GM23248 (cell line): ENCODE results near the gene CAMK4. TPM values are rescaled to one million over a fixed set of nuclear protein-coding genes. Genes with fewer than 3 reads are reported as not detected.
"Not testable (repeated sequence)": the region's sequence is repeated elsewhere in the genome, so short reads cannot be mapped to it uniquely, and the experiment has no call there.

Experiments
- DNase-seq: peaks from one replicate; pipeline ENCODE4 v3.0.0-alpha.2; 2015
- H2AFZ ChIP-seq: fragments of 200-600 bp; sonication (generic); 2 replicates; pipeline ENCODE4 v1.6.1; 2016; ENCODE audit warnings: antibody characterized with exemption
- H3F3A ChIP-seq: fragments of 200-600 bp; sonication (generic); 2 replicates; pipeline ENCODE4 v1.6.1; 2016; ENCODE audit warnings: mild to moderate bottlenecking, antibody characterized with exemption, mixed run types; ENCODE audit not compliant: insufficient read depth
- H3K27ac ChIP-seq: fragments of 200-600 bp; sonication (generic); 2 replicates; pipeline ENCODE4 v1.5.1; 2016; ENCODE audit warnings: mild to moderate bottlenecking
- H3K27me3 ChIP-seq: fragments of 200-600 bp; sonication (generic); replicated peaks from 2 replicates; pipeline ENCODE4 v1.6.1; 2016; ENCODE audit warnings: mild to moderate bottlenecking; ENCODE audit not compliant: insufficient read depth
- H3K36me3 ChIP-seq: fragments of 200-600 bp; sonication (generic); 2 replicates; pipeline ENCODE4 v1.6.1; 2016; ENCODE audit warnings: low read depth, mild to moderate bottlenecking
- H3K4me1 ChIP-seq: fragments of 200-600 bp; sonication (generic); 2 replicates; pipeline ENCODE4 v1.6.1; 2016; ENCODE audit warnings: mild to moderate bottlenecking; ENCODE audit not compliant: insufficient read depth
- H3K4me2 ChIP-seq: fragments of 200-600 bp; sonication (generic); one replicate; pipeline ENCODE4 v1.6.1; 2016; ENCODE audit warnings: mild to moderate bottlenecking; ENCODE audit not compliant: unreplicated experiment
- H3K4me3 ChIP-seq: fragments of 200-600 bp; sonication (generic); 2 replicates; pipeline ENCODE4 v1.5.1; 2016; ENCODE audit warnings: mild to moderate bottlenecking
- H3K79me2 ChIP-seq: fragments of 200-600 bp; sonication (generic); 2 replicates; pipeline ENCODE4 v1.6.1; 2016; ENCODE audit warnings: mild to moderate bottlenecking; ENCODE audit not compliant: insufficient read depth
- H3K9ac ChIP-seq: fragments of 200-600 bp; sonication (generic); 2 replicates; pipeline ENCODE4 v1.6.1; 2016; ENCODE audit warnings: mild to moderate bottlenecking
- H3K9me2 ChIP-seq: fragments of 200-600 bp; sonication (generic); 2 replicates; pipeline ENCODE4 v1.6.1; 2016; ENCODE audit warnings: mixed run types, mild to moderate bottlenecking, moderate library complexity; ENCODE audit not compliant: insufficient read depth
- H3K9me3 ChIP-seq: fragments of 200-600 bp; sonication (generic); one replicate; pipeline ENCODE4 v1.6.1; 2017; ENCODE audit warnings: low read depth
- H4K20me1 ChIP-seq: fragments of 200-600 bp; sonication (generic); 2 replicates; pipeline ENCODE4 v1.6.0; 2016; ENCODE audit not compliant: insufficient read depth
- EZH2 ChIP-seq: fragments of 200-600 bp; sonication (generic); IDR thresholded peaks from 2 replicates; pipeline ENCODE4 v1.6.1; 2018; ENCODE audit warnings: antibody characterized with exemption, mild to moderate bottlenecking; ENCODE audit not compliant: insufficient read depth, poor library complexity, severe bottlenecking
- EZH2phosphoT487 ChIP-seq: fragments of 200-600 bp; sonication (generic); IDR thresholded peaks from 2 replicates; pipeline ENCODE4 v1.6.1; 2018; ENCODE audit warnings: antibody characterized with exemption, moderate library complexity, mild to moderate bottlenecking, low read depth; ENCODE audit not compliant: insufficient read depth
- WGBS, 2 experiments: methylation state at CpG; one replicate each; pipeline ENCODE4 v1.1.6; 2015 to 2017; ENCODE audit warnings: low lambda C conversion rate in 2 of 2, low coverage in 1 of 2; ENCODE audit errors: missing lambda C conversion rate in 2 of 2; 5-methylcytosine and 5-hydroxymethylcytosine counted together
- in situ Hi-C: fragments of 300-500 bp; cut with MboI; formaldehyde crosslinking; loops from 2 replicates; pipeline ENCODE4 v1.15.0; 2020
- polyA plus RNA-seq: library from polyadenylated mRNA; unstranded; fragments of >200 nt; fragmentation: Nextera tagmentation; extraction: Ambion mirVana; gene quantifications from 2 replicates; pipeline ENCODE4 v1.2.1, GENCODE V29; 2016
- total RNA-seq: library from RNA; depleted of rRNA; stranded (reverse); fragments of >200 nt; shearing (Covaris generic); gene quantifications from 2 replicates; pipeline ENCODE4 v1.2.3, GENCODE V29; 2014

Gene CAMK4
- total and polyA plus RNA-seq, 2 experiments from 2014 or later, result 3.2 to 3.6 TPM

DNA sequence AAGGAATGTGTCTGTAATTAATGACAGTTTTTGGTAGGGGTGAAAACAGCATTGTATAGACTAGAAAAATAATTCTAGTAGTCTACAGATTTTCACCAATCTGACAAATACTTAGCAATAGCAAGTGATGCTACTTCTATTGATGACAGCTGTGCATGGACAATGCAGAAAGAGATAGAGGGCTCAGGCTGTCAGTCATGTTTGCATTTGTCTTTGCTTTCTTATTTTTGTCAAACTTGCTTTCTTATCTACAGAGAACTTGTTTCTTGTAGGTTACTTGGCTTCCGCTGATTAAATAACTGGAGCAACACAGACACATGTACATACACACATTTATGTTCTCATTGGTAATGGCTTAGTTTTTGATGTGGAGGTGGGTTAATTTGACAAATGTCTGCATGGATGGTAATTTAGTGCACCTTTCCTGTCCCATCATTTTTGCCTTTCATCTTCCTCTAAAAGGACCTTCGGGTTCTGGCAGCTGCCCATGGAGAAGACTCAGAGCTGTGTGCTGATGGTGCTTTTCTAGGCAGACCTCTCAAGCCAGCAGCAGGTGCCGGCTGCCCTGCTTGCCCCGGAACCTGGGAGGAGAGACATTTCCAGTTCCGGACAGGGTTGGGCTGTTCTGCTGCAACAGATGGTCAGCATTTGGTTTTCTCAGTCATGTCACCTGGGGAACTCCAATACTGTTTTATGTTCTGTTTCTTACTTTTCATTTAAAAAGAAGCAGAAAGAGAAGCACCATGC, 28.8 kb downstream of the CAMK4 start:
- Histone ChIP-seq H3K79me2 (no peaks in the 10 kb centered on the region), H3K9me2 (no peaks in the 10 kb centered on the region), H3F3A (no peaks in the 10 kb centered on the region), H4K20me1 (no peaks in the 10 kb centered on the region), H3K27ac (no peak overlapping the region), H3K27me3 (no peaks in the 10 kb centered on the region), H3K4me1 (no peaks in the 10 kb centered on the region), H3K9me3 (no peaks in the 10 kb centered on the region), H2AFZ (no peak overlapping the region), H3K4me3 (no peak overlapping the region), H3K36me3 (no peaks in the 10 kb centered on the region), H3K4me2 (no peak overlapping the region), H3K9ac (no peak overlapping the region)
- 39 to 47% methylated on average over 5 of the region's 5 CpGs for WGBS, 2 experiments
- no peak for DNase-seq
- TF ChIP-seq EZH2phosphoT487 (no peak), EZH2 (no peak)
- in situ Hi-C loops, result no loop called here

DNA sequence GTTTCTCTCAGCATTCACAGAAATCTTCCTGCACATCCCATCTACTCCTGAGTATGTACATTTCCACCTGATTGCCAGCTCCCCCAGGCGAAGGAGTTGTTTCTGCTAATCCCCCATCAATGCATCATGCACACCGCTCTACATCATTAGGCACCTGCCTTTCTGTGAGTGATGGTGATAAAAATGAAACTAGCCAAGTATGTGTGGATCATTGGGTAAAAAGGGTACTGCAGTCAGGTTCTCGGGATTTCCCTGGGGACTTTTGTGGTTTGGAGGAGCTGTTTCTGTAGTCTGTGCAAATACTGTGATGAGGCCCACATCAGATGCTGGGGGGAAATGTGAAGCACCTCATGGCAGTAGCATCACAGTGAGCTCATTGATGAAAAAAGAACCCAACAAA, 30.4 kb downstream of the CAMK4 start:
- in situ Hi-C loops, result no loop called here
- H3K4me1 ChIP-seq, result 0 out of 2 replicates have a peak, but pooled peaks cover 4% of the 10 kb centered on the region
- H3K4me3 ChIP-seq, result no peak overlapping the region
- H3K4me2 ChIP-seq, result no peak overlapping the region
- no peak overlapping the region for H3K9ac ChIP-seq
- H3K27me3 ChIP-seq, result no peaks in the 10 kb centered on the region
- H4K20me1 ChIP-seq, result no peaks in the 10 kb centered on the region
- no peaks in the 10 kb centered on the region for H3K79me2 ChIP-seq
- H3K9me3 ChIP-seq, result no peaks in the 10 kb centered on the region
- TF ChIP-seq EZH2phosphoT487 (no peak), EZH2 (no peak)
- H3K9me2 ChIP-seq, result no peaks in the 10 kb centered on the region
- WGBS, 2 experiments, result 44 to 47% methylated on average over 3 of the region's 3 CpGs
- H2AFZ ChIP-seq, result no peak overlapping the region
- H3K36me3 ChIP-seq, result no peaks in the 10 kb centered on the region
- peak; percentile 19 for DNase-seq
- H3K27ac ChIP-seq, result no peak overlapping the region
- no peaks in the 10 kb centered on the region for H3F3A ChIP-seq

DNA sequence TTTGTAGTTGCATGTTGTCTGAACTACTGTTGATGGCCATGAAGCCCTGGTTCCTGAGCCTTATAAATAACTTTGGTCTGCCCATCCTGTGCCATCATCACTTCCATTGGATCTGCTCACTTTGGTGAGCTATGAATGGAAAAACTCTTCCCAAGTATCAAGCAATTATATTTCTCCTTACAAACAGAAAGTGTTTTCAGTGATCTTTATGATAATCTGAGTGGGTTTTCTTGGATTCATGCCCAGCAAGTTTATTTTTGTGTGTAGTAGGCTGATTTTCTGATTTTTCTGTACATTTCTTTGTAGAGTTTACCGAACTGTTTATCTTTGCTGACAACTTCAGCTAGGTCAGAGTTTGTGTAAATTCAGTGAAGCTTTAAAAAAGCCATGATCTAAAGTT, 31.0 kb downstream of the CAMK4 start:
- no peak for DNase-seq
- 40 to 55% methylated on average over 1 of the region's 1 CpG for WGBS, 2 experiments

DNA sequence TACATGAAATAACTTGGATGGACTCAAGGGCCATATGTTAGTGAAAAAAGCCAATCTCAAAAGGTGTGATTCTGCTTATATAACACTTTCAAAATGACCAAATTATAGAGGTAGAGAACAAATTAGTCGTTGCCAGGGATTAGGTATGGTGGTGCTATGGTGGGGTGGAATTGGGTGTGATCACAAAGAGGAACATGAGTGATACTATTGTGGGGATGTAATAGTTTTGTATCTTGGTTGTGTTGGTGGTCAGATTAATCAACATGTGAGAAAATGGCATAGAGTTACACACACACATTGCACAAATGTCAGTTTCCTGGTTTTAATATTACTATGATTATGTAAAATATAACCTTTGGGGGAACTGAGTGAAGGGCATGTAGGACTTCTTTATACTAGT, 31.9 kb downstream of the CAMK4 start:
- in situ Hi-C loops, result no loop called here
- 10% methylated on average over 1 of the region's 1 CpG for WGBS, 2 experiments
- H3K36me3 ChIP-seq, result no peaks in the 10 kb centered on the region
- no peak overlapping the region for H3K9ac ChIP-seq
- H3K27ac ChIP-seq, result no peak overlapping the region
- H3K4me1 ChIP-seq, result 0 out of 2 replicates have a peak, but pooled peaks cover 8% of the 10 kb centered on the region
- no peak overlapping the region for H3K4me2 ChIP-seq
- no peak for TF ChIP-seq EZH2phosphoT487
- TF ChIP-seq EZH2, result no peak
- DNase-seq, result no peak
- H3K79me2 ChIP-seq, result no peaks in the 10 kb centered on the region
- H4K20me1 ChIP-seq, result no peaks in the 10 kb centered on the region
- no peaks in the 10 kb centered on the region for H3K9me3 ChIP-seq
- H2AFZ ChIP-seq, result no peak overlapping the region
- H3K9me2 ChIP-seq, result no peaks in the 10 kb centered on the region
- H3F3A ChIP-seq, result no peaks in the 10 kb centered on the region
- no peak overlapping the region for H3K4me3 ChIP-seq
- no peaks in the 10 kb centered on the region for H3K27me3 ChIP-seq

More for the DNA sequence above, 31.0 kb downstream of the CAMK4 start:
- no peaks in the 10 kb centered on the region for H3K36me3 ChIP-seq
- H4K20me1 ChIP-seq, result no peaks in the 10 kb centered on the region
- no peak overlapping the region for H3K27ac ChIP-seq
- TF ChIP-seq EZH2 (no peak), EZH2phosphoT487 (no peak)
- 0 out of 2 replicates have a peak, but pooled peaks cover 8% of the 10 kb centered on the region for H3K4me1 ChIP-seq
- H3K9me2 ChIP-seq, result no peaks in the 10 kb centered on the region
- no peak overlapping the region for H3K9ac ChIP-seq
- no peak overlapping the region for H3K4me3 ChIP-seq
- no peaks in the 10 kb centered on the region for H3K27me3 ChIP-seq
- no peaks in the 10 kb centered on the region for H3F3A ChIP-seq
- H2AFZ ChIP-seq, result no peak overlapping the region
- in situ Hi-C loops, result no loop called here
- H3K9me3 ChIP-seq, result no peaks in the 10 kb centered on the region
- H3K79me2 ChIP-seq, result no peaks in the 10 kb centered on the region
- no peak overlapping the region for H3K4me2 ChIP-seq

DNA sequence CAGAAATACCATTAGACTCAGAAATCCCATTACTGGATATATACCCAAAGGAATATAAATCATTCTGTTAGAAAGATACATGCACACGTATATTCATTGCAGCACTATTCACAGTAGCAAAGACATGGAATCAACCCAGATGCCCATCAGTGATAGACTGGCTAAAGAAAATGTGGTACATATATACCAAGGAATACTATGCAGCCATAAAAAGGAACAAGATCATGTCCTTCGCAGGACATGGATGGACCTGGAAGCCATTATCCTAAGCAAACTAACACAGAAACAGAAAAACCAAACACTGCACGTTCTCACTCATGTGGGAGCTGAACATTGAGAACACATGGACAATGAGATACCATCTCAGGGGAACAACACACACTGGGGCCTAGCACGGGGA, 33.4 kb downstream of the CAMK4 start:
- H2AFZ ChIP-seq, H3K9ac ChIP-seq, H3K4me2 ChIP-seq, H3K9me3 ChIP-seq, DNase-seq, H3K9me2 ChIP-seq, H3K79me2 ChIP-seq, H4K20me1 ChIP-seq, H3K27ac ChIP-seq, H3F3A ChIP-seq, H3K36me3 ChIP-seq, H3K4me1 ChIP-seq, H3K4me3 ChIP-seq, H3K27me3 ChIP-seq, in situ Hi-C loops: not testable (repeated sequence)
- WGBS, 2 experiments, result 44 to 51% methylated on average over 4 of the region's 4 CpGs
